Activated T-helper 9 cell treated with anti-CD3 and anti-CD28 coated beads, Interleukin-2, amount 50 U/mL, for 16 hours (primary cell): Measurements from ENCODE around the gene NPAS2.

Experiments used
- DNase-seq: peaks from one replicate; pipeline ENCODE4 v3.0.0-alpha.2; 2020; ENCODE audit warnings: low read depth

Gene NPAS2

GRCh38 chr2:100793982-100794381 is 26.0 kb upstream of the NPAS2 start:
- no peak for DNase-seq

- DNase-seq, result no peak
These were observed 23.3 kb upstream of the NPAS2 start for GRCh38 chr2:100796499-100797100.

GRCh38 chr2:100799686-100800085 is 20.3 kb upstream of the NPAS2 start:
- no peak for DNase-seq

- no peak for DNase-seq
These were observed 19.0 kb upstream of the NPAS2 start for GRCh38 chr2:100800915-100801314.

- DNase-seq, result no peak
These were observed 18.5 kb upstream of the NPAS2 start for GRCh38 chr2:100801402-100801801.

GRCh38 chr2:100802066-100802465 is 17.9 kb upstream of the NPAS2 start:
- no peak for DNase-seq

GRCh38 chr2:100803334-100803733 is 16.6 kb upstream of the NPAS2 start:
- DNase-seq, result no peak

GRCh38 chr2:100806550-100806949 is 13.4 kb upstream of the NPAS2 start:
- no peak for DNase-seq

GRCh38 chr2:100807707-100808106 is 12.2 kb upstream of the NPAS2 start:
- no peak for DNase-seq

GRCh38 chr2:100808582-100808981 is 11.4 kb upstream of the NPAS2 start:
- DNase-seq, result no peak

- DNase-seq, result no peak
These were observed 10.4 kb upstream of the NPAS2 start for GRCh38 chr2:100809506-100809905.

- no peak for DNase-seq
These were observed 9.3 kb upstream of the NPAS2 start for GRCh38 chr2:100810603-100811145.

- DNase-seq, result no peak
These were observed 7.8 kb upstream of the NPAS2 start for GRCh38 chr2:100812116-100812515.

GRCh38 chr2:100812573-100812972 is 7.4 kb upstream of the NPAS2 start:
- DNase-seq, result no peak

GRCh38 chr2:100813527-100813926 is 6.4 kb upstream of the NPAS2 start:
- DNase-seq, result no peak

- DNase-seq, result no peak
These were observed 5.9 kb upstream of the NPAS2 start for GRCh38 chr2:100814043-100814442.

GRCh38 chr2:100814453-100814852 is 5.5 kb upstream of the NPAS2 start:
- no peak for DNase-seq

GRCh38 chr2:100817388-100817985 is 2.5 kb upstream of the NPAS2 start:
- no peak for DNase-seq

- no peak for DNase-seq
These were observed 1.8 kb upstream of the NPAS2 start for GRCh38 chr2:100818003-100818605.

- no peak for DNase-seq
These were observed 1.2 kb upstream of the NPAS2 start for GRCh38 chr2:100818606-100819369.

GRCh38 chr2:100820273-100820522 is 259 bp downstream of the NPAS2 start:
- no peak for DNase-seq

- no peak for DNase-seq
These were observed 750 bp downstream of the NPAS2 start for GRCh38 chr2:100820523-100821254.
